ENCODE results near the gene ARHGAP25. TPM values are rescaled to one million over a fixed set of nuclear protein-coding genes. Genes with fewer than 3 reads are reported as not detected.

The ARHGAP25 gene
- total RNA-seq, 1 experiment from 2014 or later: 0.27 TPM

DNA sequence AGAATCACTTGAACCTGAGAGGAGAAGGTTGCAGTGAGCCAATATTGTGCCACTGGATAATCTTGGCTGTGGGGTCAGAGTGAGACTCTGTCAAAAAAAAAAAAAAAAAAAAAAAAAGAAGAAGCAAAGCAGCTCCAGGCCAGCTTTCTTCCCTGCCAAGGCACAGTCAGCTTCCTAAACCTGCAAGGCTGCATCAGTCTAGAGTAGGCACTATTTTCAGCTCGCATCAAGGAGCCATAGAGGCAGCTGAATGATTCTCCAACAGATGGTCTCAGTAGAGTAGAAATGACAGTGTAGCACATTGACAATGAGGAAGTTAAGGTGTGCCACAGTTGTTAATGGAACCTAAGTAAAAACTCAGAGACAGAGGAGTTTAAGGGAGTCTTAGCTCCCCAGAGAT, 101.0 kb downstream of the ARHGAP25 start:
- Histone ChIP-seq H3K4me1 (ENCODE audit: control insufficient read depth in 1 of 2, insufficient read depth in 2 of 2, low read length in 2 of 2) (peaks cover 0 to 11% of the 10 kb centered on the region in 2 experiments; a peak in 1 of 4 replicates), H3K9ac (ENCODE audit: low read length) (no peak overlapping the region), H3K79me2 (ENCODE audit: insufficient read depth, low read length) (no peaks in the 10 kb centered on the region), H3K9me3 (ENCODE audit: control insufficient read depth in 1 of 2, insufficient read depth in 1 of 2, low read depth in 1 of 2, low read length in 2 of 2) (no peaks in the 10 kb centered on the region), H3K27me3 (ENCODE audit: insufficient read depth, low read length) (no peaks in the 10 kb centered on the region), H3K4me2 (ENCODE audit: low read length) (no peak overlapping the region), H3K4me3 (replicated peaks in 1 of 2; ENCODE audit: low read depth in 1 of 2, low read length in 2 of 2) (no peak overlapping the region), H3K36me3 (ENCODE audit: control insufficient read depth in 1 of 2, insufficient read depth in 2 of 2, low read length in 2 of 2) (no peaks in the 10 kb centered on the region), H3K27ac (ENCODE audit: low read depth, low read length) (no peak overlapping the region), H4K20me1 (ENCODE audit: insufficient read depth) (no peaks in the 10 kb centered on the region), H2AFZ (ENCODE audit: low read depth, low read length, poor library complexity, severe bottlenecking) (no peak overlapping the region), H3K9me2 (ENCODE audit: insufficient read depth) (no peaks in the 10 kb centered on the region)
- RAD21 ChIA-PET (ENCODE audit: low non-redundant PET in 1 of 2, low total read pairs in 2 of 2, uncharacterized antibody in 2 of 2, unreplicated experiment in 2 of 2): no interaction called here
- ATAC-seq (no peak), DNase-seq (ENCODE audit: low read depth, low spot score) (no peak)
- CTCF ChIA-PET: interaction anchor here (0.6 to 2.5 kb wide), 8 partner anchors 15 to 393 kb away, joined by 3 to 9 read pairs (median 3); no protein-coding TSS in a partner anchor
- intact Hi-C loops (cut with micrococcal nuclease): loop anchor here (2.0 to 5.0 kb wide), 3 partner anchors 72 to 127 kb away; no protein-coding TSS in a partner anchor
- no TSS peak for BruUV-seq (replicated peaks)
- POLR2A ChIA-PET: no interaction called here
- TF ChIP-seq EZH2phosphoT487 (IDR thresholded peaks at IDR 0.05; ENCODE audit: borderline replicate concordance) (no peak), EGR1 (IDR thresholded peaks at IDR 0.05; ENCODE audit: low read depth) (no peak), JUND (IDR thresholded peaks at IDR 0.05) (no peak), ZNF274 (IDR thresholded peaks at IDR 0.05; ENCODE audit: low read depth, low read length) (no peak), SIN3A (IDR thresholded peaks at IDR 0.05; ENCODE audit: low read depth) (no peak), EZH2 (IDR thresholded peaks at IDR 0.05) (no peak), POLR2AphosphoS5 (IDR thresholded peaks at IDR 0.05; ENCODE audit: low read depth, low read length) (no peak), TCF7L2 (IDR thresholded peaks at IDR 0.05; ENCODE audit: borderline replicate concordance, extremely low read depth, insufficient read depth, insufficient read length) (no peak), SP1 (IDR thresholded peaks at IDR 0.05; ENCODE audit: low read depth) (no peak), RAD21 (IDR thresholded peaks at IDR 0.05; ENCODE audit: low read depth) (no peak)
- TF ChIP-seq, protein P1, sequence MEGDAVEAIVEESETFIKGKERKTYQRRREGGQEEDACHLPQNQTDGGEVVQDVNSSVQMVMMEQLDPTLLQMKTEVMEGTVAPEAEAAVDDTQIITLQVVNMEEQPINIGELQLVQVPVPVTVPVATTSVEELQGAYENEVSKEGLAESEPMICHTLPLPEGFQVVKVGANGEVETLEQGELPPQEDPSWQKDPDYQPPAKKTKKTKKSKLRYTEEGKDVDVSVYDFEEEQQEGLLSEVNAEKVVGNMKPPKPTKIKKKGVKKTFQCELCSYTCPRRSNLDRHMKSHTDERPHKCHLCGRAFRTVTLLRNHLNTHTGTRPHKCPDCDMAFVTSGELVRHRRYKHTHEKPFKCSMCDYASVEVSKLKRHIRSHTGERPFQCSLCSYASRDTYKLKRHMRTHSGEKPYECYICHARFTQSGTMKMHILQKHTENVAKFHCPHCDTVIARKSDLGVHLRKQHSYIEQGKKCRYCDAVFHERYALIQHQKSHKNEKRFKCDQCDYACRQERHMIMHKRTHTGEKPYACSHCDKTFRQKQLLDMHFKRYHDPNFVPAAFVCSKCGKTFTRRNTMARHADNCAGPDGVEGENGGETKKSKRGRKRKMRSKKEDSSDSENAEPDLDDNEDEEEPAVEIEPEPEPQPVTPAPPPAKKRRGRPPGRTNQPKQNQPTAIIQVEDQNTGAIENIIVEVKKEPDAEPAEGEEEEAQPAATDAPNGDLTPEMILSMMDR (IDR thresholded peaks at IDR 0.05 in 2 of 3, conservative IDR thresholded peaks at IDR 0.05 in 1 of 3; ENCODE audit: borderline replicate concordance in 1 of 3, insufficient read depth in 1 of 3, low read depth in 2 of 3, low read length in 2 of 3): no peak
- TF ChIP-seq, protein P2, sequence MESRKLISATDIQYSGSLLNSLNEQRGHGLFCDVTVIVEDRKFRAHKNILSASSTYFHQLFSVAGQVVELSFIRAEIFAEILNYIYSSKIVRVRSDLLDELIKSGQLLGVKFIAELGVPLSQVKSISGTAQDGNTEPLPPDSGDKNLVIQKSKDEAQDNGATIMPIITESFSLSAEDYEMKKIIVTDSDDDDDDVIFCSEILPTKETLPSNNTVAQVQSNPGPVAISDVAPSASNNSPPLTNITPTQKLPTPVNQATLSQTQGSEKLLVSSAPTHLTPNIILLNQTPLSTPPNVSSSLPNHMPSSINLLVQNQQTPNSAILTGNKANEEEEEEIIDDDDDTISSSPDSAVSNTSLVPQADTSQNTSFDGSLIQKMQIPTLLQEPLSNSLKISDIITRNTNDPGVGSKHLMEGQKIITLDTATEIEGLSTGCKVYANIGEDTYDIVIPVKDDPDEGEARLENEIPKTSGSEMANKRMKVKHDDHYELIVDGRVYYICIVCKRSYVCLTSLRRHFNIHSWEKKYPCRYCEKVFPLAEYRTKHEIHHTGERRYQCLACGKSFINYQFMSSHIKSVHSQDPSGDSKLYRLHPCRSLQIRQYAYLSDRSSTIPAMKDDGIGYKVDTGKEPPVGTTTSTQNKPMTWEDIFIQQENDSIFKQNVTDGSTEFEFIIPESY (IDR thresholded peaks at IDR 0.05; ENCODE audit: extremely low read depth, insufficient replicate concordance, low read length): no peak
- TF ChIP-seq, protein P3, sequence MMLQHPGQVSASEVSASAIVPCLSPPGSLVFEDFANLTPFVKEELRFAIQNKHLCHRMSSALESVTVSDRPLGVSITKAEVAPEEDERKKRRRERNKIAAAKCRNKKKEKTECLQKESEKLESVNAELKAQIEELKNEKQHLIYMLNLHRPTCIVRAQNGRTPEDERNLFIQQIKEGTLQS (IDR thresholded peaks at IDR 0.05): no peak
